Kidney glomerular epithelial cell (primary cell): ENCODE data around the gene TMEM187.

Experiments used
- DNase-seq: peaks from one replicate; lab custom pipeline; 2025; lab: John Stamatoyannopoulos, UW

TMEM187 gene

GRCh38 chrX:154002215-154002719 lies 29.7 kb downstream of the TMEM187 start:
- DNase-seq = peak; percentile 24

- no peak for DNase-seq
Measured at GRCh38 chrX:154004315-154004714, 31.8 kb downstream of the TMEM187 start.

DNA sequence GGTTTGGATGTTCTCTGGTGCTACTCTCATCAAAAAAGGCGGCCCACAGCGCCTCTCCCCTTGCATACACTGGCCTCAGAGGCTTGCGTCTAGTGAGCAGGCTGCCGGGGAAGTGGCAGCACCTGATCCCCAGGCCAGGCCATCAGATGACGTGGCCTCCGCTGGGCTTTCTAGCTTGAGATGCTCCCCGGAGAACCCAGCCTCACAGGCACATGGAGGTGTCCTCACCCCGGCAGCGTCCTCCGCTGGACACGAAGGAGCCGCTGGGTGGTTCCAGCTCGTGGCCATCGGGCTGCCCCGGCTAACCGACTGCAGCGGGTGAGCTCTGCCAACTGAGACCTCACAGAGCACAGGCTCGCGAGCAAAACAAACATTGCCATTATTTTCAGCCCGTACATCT lies 34.4 kb downstream of the TMEM187 start:
- no peak for DNase-seq

DNA sequence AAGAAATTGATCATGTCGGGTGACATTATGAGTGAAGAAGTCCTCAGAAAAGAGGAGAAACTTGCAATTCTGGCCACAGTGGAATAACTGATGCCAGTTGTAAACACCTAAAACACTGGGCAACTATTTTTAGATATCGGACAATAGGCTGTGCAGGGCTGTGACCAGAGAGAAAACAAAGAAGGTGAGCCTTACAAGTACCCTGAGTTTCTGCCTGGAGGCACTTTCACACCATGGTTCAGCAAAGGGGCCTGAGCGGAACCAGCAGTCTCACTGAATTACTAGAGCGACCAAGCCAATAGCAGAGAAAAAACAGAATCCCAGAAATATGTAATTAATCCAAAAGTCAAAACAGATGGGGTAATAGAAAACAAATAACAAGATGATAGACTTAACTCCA lies 36.0 kb downstream of the TMEM187 start:
- no peak for DNase-seq

DNA sequence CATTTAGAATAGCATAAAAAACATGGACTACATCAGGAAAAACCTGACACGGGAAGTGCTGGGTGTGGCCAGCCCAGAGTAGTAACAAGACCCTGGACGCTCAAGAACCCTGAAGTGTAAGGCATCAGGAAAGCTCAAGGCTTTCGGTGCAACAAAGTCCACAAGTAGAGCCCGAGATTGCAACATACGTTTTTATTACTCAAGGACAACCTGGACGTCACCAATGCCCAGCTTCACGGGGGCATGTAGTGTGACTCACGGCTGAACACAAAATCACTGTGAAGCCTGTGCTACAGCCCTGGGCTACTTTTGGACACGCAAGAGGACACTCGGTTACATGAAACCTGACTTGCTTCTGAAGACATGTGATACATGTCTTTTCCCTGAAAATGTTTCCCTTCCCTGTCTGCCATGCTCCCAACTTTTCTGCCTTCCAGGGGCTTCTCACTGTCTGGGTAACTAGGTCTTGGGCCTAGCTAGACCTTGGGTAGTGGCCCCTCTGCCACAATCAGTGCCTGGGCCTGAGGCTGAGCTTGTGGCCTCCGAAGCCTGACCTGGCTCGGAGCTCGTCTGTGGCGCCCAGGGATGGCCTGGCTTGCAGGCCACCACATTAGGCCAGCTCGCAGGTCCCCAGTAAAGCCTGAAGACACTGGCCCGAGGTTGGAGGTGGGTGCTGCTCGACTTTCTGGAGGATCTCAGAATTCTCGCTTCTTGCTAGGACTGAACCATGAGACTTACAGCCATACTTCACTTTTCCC lies 38.0 kb downstream of the TMEM187 start:
- DNase-seq = no peak

GRCh38 chrX:154011376-154012335 lies 39.1 kb downstream of the TMEM187 start:
- DNase-seq = no peak

DNA sequence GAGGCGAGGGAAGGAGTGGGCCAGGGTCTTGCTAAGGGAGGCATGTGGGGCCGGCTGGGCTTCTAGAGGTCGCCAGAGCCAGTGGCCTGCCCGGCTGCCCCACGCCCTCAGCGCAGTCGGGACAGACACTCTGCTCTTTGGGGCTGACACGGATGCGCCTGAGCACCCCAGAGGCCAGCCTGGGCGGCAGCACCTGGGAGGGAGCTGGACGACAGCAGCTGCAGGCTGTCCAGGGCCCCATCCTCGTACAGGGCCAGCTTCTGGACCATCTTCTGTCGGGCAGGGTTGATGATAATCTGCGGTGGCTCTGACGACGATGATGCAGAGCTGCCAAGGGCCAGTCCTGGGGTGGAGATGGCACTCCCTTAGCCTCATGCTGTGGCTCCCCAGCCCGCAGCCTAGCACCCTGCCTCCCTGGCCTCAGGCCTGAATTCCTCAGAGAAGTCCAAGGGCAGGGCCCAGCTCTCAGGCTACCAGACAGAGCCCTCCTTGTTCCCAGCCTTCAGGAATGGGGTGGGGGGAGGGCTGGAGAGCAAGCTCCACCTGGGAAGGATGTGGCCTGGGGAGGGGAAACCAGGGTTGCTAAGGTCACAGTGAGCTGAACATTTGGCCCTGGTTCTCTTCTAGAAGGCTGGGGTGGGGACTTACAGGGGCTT lies 39.9 kb downstream of the TMEM187 start:
- no peak for DNase-seq

GRCh38 chrX:154013001-154013421 lies 40.5 kb downstream of the TMEM187 start:
- DNase-seq = no peak

DNA sequence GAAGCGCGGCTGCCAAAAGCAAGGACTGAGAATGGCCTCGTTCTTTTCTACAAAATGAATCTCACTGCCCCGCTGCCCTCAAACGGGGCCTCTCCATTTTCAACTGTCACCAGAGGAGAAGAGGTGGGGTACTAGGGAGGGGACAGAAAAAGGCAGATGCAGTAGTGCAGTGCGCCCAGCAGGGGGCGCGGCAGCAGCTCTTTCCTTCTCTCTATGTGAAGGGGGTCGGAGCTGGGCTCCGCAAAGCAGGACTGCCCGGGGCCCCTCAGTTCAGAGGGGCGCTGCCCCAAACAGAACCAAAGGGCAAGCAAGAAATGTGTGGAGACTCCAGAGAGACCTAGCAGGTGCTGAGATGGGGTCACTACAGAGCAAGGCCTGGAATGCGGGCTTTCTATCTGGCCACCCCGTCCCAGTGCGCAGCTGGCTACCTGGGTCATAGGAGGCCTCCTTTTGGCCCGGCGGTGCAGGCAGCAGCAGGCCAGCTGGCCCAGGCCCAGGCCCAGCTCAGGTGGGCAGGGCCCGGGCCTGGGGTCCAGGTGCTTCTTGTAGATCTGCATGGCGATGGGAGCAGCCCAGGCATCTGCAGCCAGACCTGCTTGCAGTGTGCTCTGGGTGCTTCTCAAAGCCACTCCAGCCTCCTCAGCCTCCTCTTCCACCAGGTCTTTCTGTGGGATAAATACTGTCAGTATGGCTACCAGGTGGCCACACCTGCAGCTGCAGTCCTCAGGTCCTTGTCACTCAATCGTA lies 41.2 kb downstream of the TMEM187 start:
- DNase-seq = peak; percentile 2

GRCh38 chrX:154014429-154015380 lies 42.2 kb downstream of the TMEM187 start:
- no peak for DNase-seq

DNA sequence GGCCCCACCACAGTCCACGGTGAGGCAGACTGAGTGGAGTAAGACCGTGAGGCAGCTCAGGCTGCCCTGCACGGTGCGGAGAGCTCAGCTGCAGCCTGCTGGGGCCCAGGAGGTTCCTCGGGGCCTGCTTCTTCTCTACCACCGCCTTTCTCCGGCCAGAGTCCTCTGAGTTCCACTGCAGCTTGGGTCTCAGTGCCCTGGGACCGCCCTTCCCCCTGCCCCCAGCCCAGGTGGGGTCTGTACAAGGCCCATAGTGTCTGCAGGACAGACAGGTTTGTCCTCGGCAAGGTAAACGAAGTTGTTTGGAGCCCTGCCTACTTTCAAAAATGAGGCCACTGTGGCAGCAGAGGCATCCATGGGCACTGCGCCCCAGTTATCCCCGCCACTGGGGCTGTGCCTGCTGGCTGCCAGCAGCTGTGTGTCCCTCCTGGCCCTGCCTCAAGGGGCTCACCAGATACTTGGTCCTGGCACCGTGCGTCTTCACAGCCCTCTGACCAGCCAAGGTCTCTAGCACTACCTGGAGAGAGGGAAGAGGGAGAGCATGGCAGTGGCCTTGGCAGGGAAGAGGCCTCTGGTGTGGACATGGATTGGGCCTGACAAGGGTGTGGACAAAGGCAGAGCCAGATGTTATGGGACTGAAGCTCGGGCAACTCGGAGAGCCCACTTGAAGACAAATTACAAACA lies 43.2 kb downstream of the TMEM187 start:
- no peak for DNase-seq

DNA sequence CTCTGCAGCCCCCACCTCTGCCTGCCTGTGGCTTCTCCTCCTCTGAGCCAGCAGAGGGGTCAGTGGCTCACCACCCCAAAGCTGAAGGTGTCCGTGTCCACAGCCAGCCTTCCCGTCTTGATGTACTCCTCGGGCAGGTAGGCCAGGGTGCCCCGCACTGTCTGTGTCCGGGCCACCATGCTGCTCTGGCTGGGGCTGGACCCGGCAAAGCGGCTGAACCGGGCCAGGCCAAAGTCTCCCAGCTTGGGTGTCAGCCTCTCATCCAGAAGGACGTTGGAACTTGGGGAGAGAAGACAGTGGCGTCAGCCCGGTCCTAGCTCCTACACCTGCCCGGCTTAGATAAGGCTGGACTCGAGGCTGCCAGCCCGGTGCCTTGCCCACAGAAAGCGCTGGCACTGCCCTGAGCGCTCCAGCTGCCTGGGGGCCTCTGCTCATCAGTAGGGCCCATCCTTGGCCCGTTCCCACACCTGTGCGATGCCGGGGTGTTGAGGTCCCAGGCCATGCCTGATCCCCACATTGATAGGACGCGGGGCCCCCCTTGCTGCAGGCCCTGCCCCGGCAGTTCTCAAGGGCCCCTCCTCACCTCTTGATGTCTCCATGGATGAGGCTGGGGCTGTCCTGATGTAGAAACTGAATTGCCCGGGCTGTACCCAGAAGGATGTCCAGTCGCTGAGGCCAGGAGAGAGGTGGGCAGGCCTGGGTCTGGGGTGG lies 44.0 kb downstream of the TMEM187 start:
- DNase-seq = no peak

DNA sequence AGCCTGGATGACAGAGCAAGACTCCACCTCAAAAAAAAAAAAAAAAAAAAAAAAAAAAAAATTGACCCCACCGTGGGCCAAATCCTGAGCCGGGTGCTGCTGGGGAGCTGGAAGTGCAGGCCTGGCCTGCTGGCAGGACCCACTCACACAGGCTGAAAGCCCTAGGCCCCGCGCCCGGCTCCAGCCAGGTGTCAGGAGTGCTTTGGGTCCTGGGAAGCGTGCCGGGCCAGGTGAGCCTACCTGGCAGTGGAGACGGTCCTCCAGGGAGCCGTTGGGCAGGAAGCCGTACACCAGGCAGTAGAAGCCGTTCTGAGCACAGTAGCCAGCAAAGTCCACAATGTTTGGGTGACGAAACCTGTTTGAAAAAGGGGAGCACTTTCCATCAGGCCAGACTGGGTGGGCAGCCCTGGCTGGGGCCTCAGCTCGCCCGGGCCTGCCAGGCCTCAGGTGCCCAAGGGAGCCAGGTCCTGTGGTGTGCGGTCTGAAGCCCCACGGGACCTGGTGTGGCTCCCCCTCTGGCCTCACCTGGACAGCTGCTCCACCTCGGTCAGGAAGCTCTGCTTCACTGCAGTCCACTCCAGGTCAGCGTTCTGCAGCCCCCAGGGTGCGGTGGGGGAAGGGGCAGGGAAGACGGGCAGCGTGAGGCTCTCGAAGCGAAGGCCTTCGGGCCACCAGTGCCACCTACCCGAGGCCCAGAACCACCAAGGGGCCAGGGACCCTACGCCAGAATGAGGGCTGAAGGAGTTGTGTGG lies 45.4 kb downstream of the TMEM187 start:
- no peak for DNase-seq

DNA sequence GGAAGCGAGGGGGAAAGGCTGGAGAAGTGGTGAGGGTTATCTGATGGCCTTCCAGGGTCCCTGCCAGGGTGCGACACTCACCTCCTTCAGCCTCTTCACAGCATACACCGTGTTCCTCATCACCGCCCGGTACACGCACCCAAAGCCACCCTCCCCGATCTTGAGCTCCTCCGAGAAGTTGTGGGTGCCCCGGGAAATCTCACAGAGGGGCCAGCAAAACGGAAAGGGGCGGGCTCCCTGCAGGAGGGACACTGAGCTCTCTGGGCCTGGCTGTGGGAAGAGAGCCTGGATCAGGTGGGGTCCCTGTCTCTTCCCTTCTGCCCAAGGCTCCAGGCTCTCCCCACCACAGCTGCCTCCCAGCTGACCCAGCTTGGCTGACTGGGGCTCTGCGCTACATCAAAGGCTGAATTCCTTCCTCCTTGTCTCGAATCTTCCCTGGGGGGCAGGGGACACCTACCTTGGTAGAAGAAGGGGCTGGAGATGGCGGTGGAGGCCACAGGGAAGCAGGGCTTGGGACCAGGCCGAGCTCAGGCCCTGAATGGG lies 46.0 kb downstream of the TMEM187 start:
- DNase-seq = no peak

- no peak for DNase-seq
Measured at GRCh38 chrX:154019061-154019621, 46.6 kb downstream of the TMEM187 start.

DNA sequence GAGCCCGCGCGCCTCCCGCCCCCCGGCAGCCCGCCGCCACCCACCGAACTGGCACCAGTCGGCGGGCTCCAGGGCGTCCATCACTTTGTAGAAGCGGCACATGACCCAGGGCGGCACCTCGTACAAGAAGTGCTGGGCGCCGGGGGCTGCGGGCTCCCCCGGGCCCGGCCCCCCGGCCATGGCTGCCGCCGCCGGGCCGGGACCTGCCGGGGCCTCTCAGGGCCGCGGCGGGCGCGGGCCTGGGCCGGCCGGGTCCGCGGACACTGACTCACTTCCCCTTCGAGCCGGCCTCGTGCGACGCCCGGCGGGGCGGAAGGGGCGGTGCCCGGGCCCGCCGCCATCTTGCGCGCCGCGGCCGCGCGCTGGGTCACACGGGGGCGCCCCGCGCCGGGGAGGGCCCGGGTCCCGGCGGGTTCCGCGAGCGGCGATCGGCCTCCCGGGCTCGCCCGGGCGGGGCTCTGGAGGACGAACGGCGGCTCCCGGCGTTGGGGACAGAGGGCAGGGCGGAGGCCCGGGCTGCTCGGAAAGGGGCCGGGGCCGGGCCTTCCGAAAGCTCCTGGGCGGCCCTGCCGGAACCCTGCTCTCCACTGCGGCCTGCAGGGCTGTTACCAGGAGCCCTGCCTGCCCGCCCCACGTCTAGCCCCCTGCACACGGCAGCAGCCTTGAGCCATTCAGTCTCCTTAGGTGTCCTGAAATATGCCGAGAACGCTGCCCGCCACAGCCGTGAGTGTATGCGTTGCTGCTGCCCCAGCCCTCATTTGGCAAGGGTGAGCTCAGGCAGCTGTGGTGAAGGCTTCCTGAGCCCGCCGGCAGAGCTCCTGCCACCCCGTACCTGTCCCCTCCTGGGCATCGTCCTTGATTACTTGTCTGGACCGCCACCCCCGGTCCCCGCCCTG lies 47.3 kb downstream of the TMEM187 start, which contains the start of gene IRAK1:
Gene IRAK1, minus strand, starts transcription at position 270 of the 896 bp plus-strand sequence. Its CDS starts 90 bp downstream, at position 180.
- DNase-seq = no peak
